NCI-H69 (cell line): ENCODE results near the gene MROH9.

Source experiments
- DNase-seq: peaks from one replicate; lab custom pipeline; 2025; lab: John Stamatoyannopoulos, UW

Gene MROH9

GRCh38 chr1:171084091-171084490 is 148.8 kb downstream of the MROH9 start:
- DNase-seq: no peak

GRCh38 chr1:171084870-171085269 is 149.5 kb downstream of the MROH9 start:
- DNase-seq: no peak

- no peak for DNase-seq
These were observed 152.6 kb downstream of the MROH9 start for GRCh38 chr1:171087896-171088295.

GRCh38 chr1:171090604-171091003 is 155.3 kb downstream of the MROH9 start, which contains the start of gene FMO3:
Gene FMO3 (plus strand): TSS chr1:171090905. CDS start chr1:171092659, 1,754 bp downstream.
- no peak for DNase-seq

GRCh38 chr1:171103862-171104261 is 168.5 kb downstream of the MROH9 start:
- no peak for DNase-seq

GRCh38 chr1:171107262-171107940 is 172.1 kb downstream of the MROH9 start:
- peak; percentile 18 for DNase-seq

GRCh38 chr1:171107969-171108368 is 172.6 kb downstream of the MROH9 start:
- DNase-seq: no peak

- no peak for DNase-seq
These were observed 174.6 kb downstream of the MROH9 start for GRCh38 chr1:171109966-171110365.

- peak; percentile 16 for DNase-seq
These were observed 175.4 kb downstream of the MROH9 start for GRCh38 chr1:171110621-171111326.

GRCh38 chr1:171112119-171112518 is 176.8 kb downstream of the MROH9 start:
- no peak for DNase-seq

GRCh38 chr1:171113382-171113781 is 178.0 kb downstream of the MROH9 start:
- no peak for DNase-seq
